A549 (cell line): ENCODE results near the gene BRSK2. TPM values are rescaled to one million over a fixed set of nuclear protein-coding genes. Genes with fewer than 3 reads are reported as not detected.

Experiments used
- ATAC-seq, 2 experiments: fragments of 200-7000 bp in 1 of 2; fragments of >200 bp in 1 of 2; cut with Nextera tagmentation in 1 of 2; cut with Tn5 transposase in 1 of 2; 3 replicates each; pipeline versions ENCODE4 v1.8.0 to v1.9.1; 2018 to 2020; ENCODE audit warnings: mild to moderate bottlenecking in 1 of 2, moderate library complexity in 1 of 2
- CTCF ChIA-PET: fragments of 300-600 bp; sonication (Branson Sonifier 250); formaldehyde crosslinking; extraction: SDS; loops from one replicate; lab custom pipeline; 2021; ENCODE audit warnings: antibody characterized with exemption, inconsistent platforms; lab: Yijun Ruan, JAX
- POLR2A ChIA-PET: fragments of 350-600 bp; formaldehyde crosslinking; extraction: SDS; loops from one replicate; lab custom pipeline; 2021; ENCODE audit warnings: antibody characterized with exemption, inconsistent platforms; lab: Yijun Ruan, JAX
- DNase-seq, 2 experiments: peaks; one replicate each; pipeline versions ENCODE4 v3.0.0 to v3.0.0-alpha.2; 2011 to 2016; ENCODE audit warnings: low read depth in 1 of 2, low spot score in 1 of 2
- FAIRE-seq: peaks from 2 replicates; lab custom pipeline; 2011; peaks lifted over from hg19 to GRCh38; lab: Jason Lieb, UNC
- H3K27ac ChIP-seq, 2 experiments: fragments of >200 bp; sonication (Bioruptor Twin); formaldehyde crosslinking; 3 replicates each; pipeline ENCODE4 v1.5.1; 2016 to 2017
- H3K4me1 ChIP-seq: fragments of >200 bp; sonication (Bioruptor Twin); formaldehyde crosslinking; 3 replicates; pipeline ENCODE4 v1.6.1; 2016
- H3K4me2 ChIP-seq: fragments of >200 bp; sonication (Bioruptor Twin); formaldehyde crosslinking; 3 replicates; pipeline ENCODE4 v1.6.1; 2016
- H3K4me3 ChIP-seq: fragments of >200 bp; sonication (Bioruptor Twin); formaldehyde crosslinking; 3 replicates; pipeline ENCODE4 v1.5.1; 2016
- H3K9me3 ChIP-seq: fragments of >200 bp; sonication (Bioruptor Twin); formaldehyde crosslinking; 3 replicates; pipeline ENCODE4 v1.6.1; 2016
- CHD4 ChIP-seq: fragments of 200-600 bp; sonication (generic); IDR thresholded peaks from 2 replicates; pipeline ENCODE4 v1.6.1; 2016; ENCODE audit warnings: antibody characterized with exemption, mild to moderate bottlenecking, borderline replicate concordance
- EHF ChIP-seq: fragments of 250-450 bp; sonication (Bioruptor Pico); IDR thresholded peaks from 2 replicates; pipeline ENCODE4 v1.5.0; 2020; ENCODE audit warnings: mild to moderate bottlenecking
- ELK1 ChIP-seq: fragments of 150-350 bp; IDR thresholded peaks from 2 replicates; pipeline ENCODE4 v1.6.1; 2014; ENCODE audit warnings: low read depth, mild to moderate bottlenecking, low read length
- EP300 ChIP-seq, 2 experiments: fragments of >200 bp; sonication (Bioruptor Twin); formaldehyde crosslinking; IDR thresholded peaks; 2 replicates in 1 of 2; 3 replicates in 1 of 2; pipeline ENCODE4 v1.6.1; 2016 to 2017
- ESRRA ChIP-seq: fragments of 150-350 bp; IDR thresholded peaks from 2 replicates; pipeline ENCODE4 v1.6.1; 2014; ENCODE audit warnings: mild to moderate bottlenecking, low read length, borderline replicate concordance
- FOSB ChIP-seq: fragments of 250-450 bp; sonication (Bioruptor Pico); IDR thresholded peaks from 2 replicates; pipeline ENCODE4 v1.5.0; 2020; ENCODE audit warnings: mild to moderate bottlenecking, moderate library complexity
- HOXA7 ChIP-seq: fragments of 250-450 bp; sonication (Bioruptor Pico); IDR thresholded peaks from 2 replicates; pipeline ENCODE4 v1.5.0; 2020; ENCODE audit warnings: mild to moderate bottlenecking, moderate library complexity
- KDM5A ChIP-seq: fragments of 200-600 bp; sonication (generic); IDR thresholded peaks from 2 replicates; pipeline ENCODE4 v1.6.1; 2016; ENCODE audit warnings: antibody characterized with exemption, mild to moderate bottlenecking
- MAFK ChIP-seq: fragments of 450-650 bp; IDR thresholded peaks from 2 replicates; pipeline ENCODE4 v1.6.1; 2014; ENCODE audit not compliant: partially characterized antibody
- MAZ ChIP-seq: fragments of 150-350 bp; IDR thresholded peaks from 2 replicates; pipeline ENCODE4 v1.6.1; 2014; ENCODE audit warnings: antibody characterized with exemption, low read depth, low read length, borderline replicate concordance
- MYC ChIP-seq: IDR thresholded peaks from 2 replicates; pipeline ENCODE4 v1.6.1; 2012; ENCODE audit warnings: mild to moderate bottlenecking, inconsistent platforms, low read length, improper control_type of control experiment, borderline replicate concordance
- NPAS2 ChIP-seq: fragments of 250-450 bp; sonication (Bioruptor Pico); IDR thresholded peaks from 2 replicates; pipeline ENCODE4 v1.8.0; 2022; ENCODE audit warnings: mild to moderate bottlenecking, moderate library complexity, borderline replicate concordance
- NR3C1 ChIP-seq: fragments of >200 bp; sonication (Bioruptor Twin); formaldehyde crosslinking; IDR thresholded peaks from 3 replicates; pipeline ENCODE4 v1.6.1; 2017
- PHF8 ChIP-seq: fragments of 200-600 bp; sonication (generic); IDR thresholded peaks from 2 replicates; pipeline ENCODE4 v1.6.1; 2016; ENCODE audit warnings: low read depth, mild to moderate bottlenecking, antibody characterized with exemption, moderate library complexity, borderline replicate concordance
- RAD21 ChIP-seq, 2 experiments: fragments of >200 bp in 1 of 2; sonication (Bioruptor Twin) in 1 of 2; formaldehyde crosslinking in 1 of 2; IDR thresholded peaks in 1 of 2; conservative IDR thresholded peaks in 1 of 2; 2 replicates in 1 of 2; 3 replicates in 1 of 2; pipeline ENCODE4 v1.6.1; 2012 to 2018; ENCODE audit warnings: inconsistent platforms in 1 of 2
- RCOR1 ChIP-seq: fragments of 150-350 bp; IDR thresholded peaks from 2 replicates; pipeline ENCODE4 v1.6.1; 2014; ENCODE audit warnings: antibody characterized with exemption, low read length, low read depth
- REST ChIP-seq: fragments of 200-600 bp; sonication (generic); IDR thresholded peaks from 2 replicates; pipeline ENCODE4 v1.6.1; 2016; ENCODE audit warnings: antibody characterized with exemption, mild to moderate bottlenecking, moderate library complexity
- RFX5 ChIP-seq: fragments of 450-650 bp; IDR thresholded peaks from 2 replicates; pipeline ENCODE4 v1.7.1; 2014; ENCODE audit warnings: antibody characterized with exemption, mild to moderate bottlenecking, moderate library complexity
- RNF2 ChIP-seq: fragments of 200-600 bp; sonication (generic); IDR thresholded peaks from 2 replicates; pipeline ENCODE4 v1.6.1; 2016; ENCODE audit warnings: low read depth, mild to moderate bottlenecking, antibody characterized with exemption, moderate library complexity, borderline replicate concordance
- TFCP2L1 ChIP-seq: fragments of 250-450 bp; sonication (Bioruptor Pico); IDR thresholded peaks from 2 replicates; pipeline ENCODE4 v1.5.0; 2021; ENCODE audit warnings: mild to moderate bottlenecking
- ZFP36 ChIP-seq: fragments of 450-650 bp; IDR thresholded peaks from 2 replicates; pipeline ENCODE4 v1.6.1; 2014; ENCODE audit warnings: borderline replicate concordance; ENCODE audit not compliant: partially characterized antibody
- ZSCAN20 ChIP-seq: fragments of 250-450 bp; sonication (Bioruptor Pico); IDR thresholded peaks from 2 replicates; pipeline ENCODE4 v1.8.0; 2022; ENCODE audit warnings: mild to moderate bottlenecking, moderate library complexity
- WGBS: methylation state at CpG from one replicate; pipeline ENCODE4 v1.1.6; 2017; ENCODE audit errors: missing lambda C conversion rate; 5-methylcytosine and 5-hydroxymethylcytosine counted together
- polyA plus RNA-seq, 4 experiments: library from polyadenylated mRNA; depleted of rRNA in 3 of 4; stranded (reverse); fragments of >200 nt; fragmentation: RNase III in 1 of 4; extraction: RNeasy Plus Mini Kit Qiagen cat#74134 plus additional on column Dnase treatment in 1 of 4; gene quantifications; 2 replicates in 3 of 4; 3 replicates in 1 of 4; pipeline ENCODE4 v1.2.3, GENCODE V29; 2011 to 2017

The BRSK2 gene
- polyA plus RNA-seq, 2 of the 4 experiments (the other 2 are of a cell fraction), result 3.8 to 10.1 TPM

- TF ChIP-seq MAFK (no peak), KDM5A (no peak), RCOR1 (no peak), EP300 (IDR thresholded peaks at IDR 0.05) (no peak), ELK1 (no peak), FOSB (CRISPR knock-in tag) (no peak), RAD21 (conservative IDR thresholded peaks at IDR 0.05 in 1 of 2, IDR thresholded peaks at IDR 0.05 in 1 of 2) (no peak), ZFP36 (no peak), RNF2 (no peak), ESRRA (no peak), EHF (CRISPR knock-in tag) (no peak), ZSCAN20 (CRISPR knock-in tag) (no peak), PHF8 (no peak), CHD4 (no peak)
- Histone ChIP-seq H3K27ac (no peak overlapping the region), H3K4me1 (no peaks in the 10 kb centered on the region), H3K9me3 (no peaks in the 10 kb centered on the region), H3K4me3 (no peak overlapping the region), H3K4me2 (no peak overlapping the region)
- ChIA-PET POLR2A (no interaction called here), CTCF (interaction anchor here (3.0 kb wide), 1 partner anchor 159 kb away, joined by 9 read pairs; no protein-coding TSS in a partner anchor)
- DNase-seq, result no peak
- no peak for ATAC-seq
- FAIRE-seq, result no peak
- 89% methylated on average over 21 of the region's 27 CpGs for WGBS
Observed at GRCh38 chr11:1451781-1452470, 62.2 kb downstream of the BRSK2 start.

GRCh38 chr11:1452744-1453143 lies 63.0 kb downstream of the BRSK2 start:
- 91% methylated on average over 5 of the region's 13 CpGs for WGBS
- no peak overlapping the region for H3K4me3 ChIP-seq
- ATAC-seq (no peak), DNase-seq (no peak), FAIRE-seq (no peak)
- no peaks in the 10 kb centered on the region for H3K4me1 ChIP-seq
- no peak overlapping the region for H3K4me2 ChIP-seq
- ChIA-PET POLR2A (no interaction called here), CTCF (no interaction called here)
- no peak overlapping the region for H3K27ac ChIP-seq
- H3K9me3 ChIP-seq, result no peaks in the 10 kb centered on the region
- no peak for TF ChIP-seq MAZ
- no peak for TF ChIP-seq REST
- TF ChIP-seq NR3C1, result no peak
- TF ChIP-seq NPAS2 (CRISPR knock-in tag), result no peak
- TF ChIP-seq RFX5, result no peak
- no peak for TF ChIP-seq MYC
- TF ChIP-seq TFCP2L1 (CRISPR knock-in tag), result no peak
- no peak for TF ChIP-seq HOXA7 (CRISPR knock-in tag)
